Activated CD8-positive, alpha-beta memory T cell treated with anti-CD3 and anti-CD28 coated beads, Interleukin-2, amount 50 U/mL, for 4 hours (primary cell): ENCODE data around the gene DGKB.
"Not testable (repeated sequence)": the region's sequence is repeated elsewhere in the genome, so short reads cannot be mapped to it uniquely, and the experiment has no call there.

Source experiments
- DNase-seq: peaks from one replicate; pipeline ENCODE4 v3.0.0-alpha.2; 2020

Gene DGKB

GRCh38 chr7:14374336-14374735 lies 528.2 kb downstream of the DGKB start:
- no peak for DNase-seq

- no peak for DNase-seq
These were observed 534.3 kb downstream of the DGKB start for GRCh38 chr7:14368285-14368684.

- DNase-seq, result no peak
These were observed 551.4 kb downstream of the DGKB start for GRCh38 chr7:14351167-14351566.

GRCh38 chr7:14341200-14341775 lies 561.3 kb downstream of the DGKB start:
- no peak for DNase-seq

GRCh38 chr7:14340393-14341074 lies 562.0 kb downstream of the DGKB start:
- no peak for DNase-seq

GRCh38 chr7:14339861-14340260 lies 562.7 kb downstream of the DGKB start:
- no peak for DNase-seq

GRCh38 chr7:14336256-14336655 lies 566.3 kb downstream of the DGKB start:
- no peak for DNase-seq

- DNase-seq, result no peak
These were observed 570.4 kb downstream of the DGKB start for GRCh38 chr7:14332155-14332554.

GRCh38 chr7:14324767-14325166 lies 577.8 kb downstream of the DGKB start:
- DNase-seq, result no peak

- DNase-seq, result no peak
These were observed 579.8 kb downstream of the DGKB start for GRCh38 chr7:14322724-14323123.

- no peak for DNase-seq
These were observed 580.6 kb downstream of the DGKB start for GRCh38 chr7:14321947-14322346.

GRCh38 chr7:14309432-14309831 lies 593.1 kb downstream of the DGKB start:
- no peak for DNase-seq

GRCh38 chr7:14305233-14305866 lies 597.2 kb downstream of the DGKB start:
- DNase-seq, result no peak

- DNase-seq, result no peak
These were observed 599.0 kb downstream of the DGKB start for GRCh38 chr7:14303536-14303935.

- no peak for DNase-seq
These were observed 607.9 kb downstream of the DGKB start for GRCh38 chr7:14294637-14295036.

- DNase-seq, result no peak
These were observed 609.1 kb downstream of the DGKB start for GRCh38 chr7:14293434-14293833.

- no peak for DNase-seq
These were observed 609.8 kb downstream of the DGKB start for GRCh38 chr7:14292737-14293136.

- DNase-seq, result no peak
These were observed 612.6 kb downstream of the DGKB start for GRCh38 chr7:14289957-14290356.

GRCh38 chr7:14288701-14289100 lies 613.9 kb downstream of the DGKB start:
- no peak for DNase-seq

- DNase-seq, result no peak
These were observed 615.2 kb downstream of the DGKB start for GRCh38 chr7:14287398-14287797.

- DNase-seq, result no peak
These were observed 616.5 kb downstream of the DGKB start for GRCh38 chr7:14286036-14286435.

- not testable (repeated sequence) for DNase-seq
These were observed 623.3 kb downstream of the DGKB start for GRCh38 chr7:14279065-14279871.

- no peak for DNase-seq
These were observed 627.2 kb downstream of the DGKB start for GRCh38 chr7:14275356-14275755.

GRCh38 chr7:14271441-14271840 lies 631.1 kb downstream of the DGKB start:
- DNase-seq, result no peak
